HG03342 (cell line): ENCODE measurements around the gene CCDC18.
A peak's percentile ranks its signal among the peaks of the same experiment; 100 is the strongest.
"Not testable (repeated sequence)": the region's sequence is repeated elsewhere in the genome, so short reads cannot be mapped to it uniquely, and the experiment has no call there.

Experiments
- ATAC-seq: cut with Tn5 transposase; IDR thresholded peaks from one replicate; pipeline ENCODE4 v1.9.1; 2021; ENCODE audit warnings: mild to moderate bottlenecking, moderate library complexity; ENCODE audit not compliant: unreplicated experiment

Gene CCDC18

DNA sequence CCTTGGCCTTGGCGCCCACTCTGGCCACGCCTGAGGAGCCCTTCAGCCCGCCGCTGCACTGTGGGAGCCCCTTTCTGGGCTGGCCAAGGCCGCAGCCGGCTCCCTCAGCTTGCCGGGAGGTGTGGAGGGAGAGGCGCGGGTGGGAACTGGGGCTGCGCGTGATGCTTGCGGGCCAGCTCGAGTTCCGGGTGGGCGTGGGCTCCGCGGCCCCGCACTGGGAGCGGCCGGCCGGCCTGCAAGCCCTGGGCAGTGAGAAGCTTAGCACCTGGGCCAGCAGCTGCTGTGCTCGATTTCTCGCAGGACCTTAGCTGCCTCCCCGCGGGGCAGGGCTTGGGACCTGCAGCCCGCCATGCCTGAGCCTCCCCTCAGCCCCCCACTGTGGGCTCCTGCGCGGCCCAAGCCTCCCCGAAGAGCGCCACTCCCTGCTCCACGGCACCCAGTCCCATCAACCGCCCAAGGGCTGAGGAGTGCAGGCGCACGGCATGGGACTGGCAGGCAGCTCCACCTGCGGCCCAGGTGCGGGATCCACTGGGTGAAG is 10.3 kb upstream of the CCDC18 start:
- ATAC-seq = not testable (repeated sequence)

DNA sequence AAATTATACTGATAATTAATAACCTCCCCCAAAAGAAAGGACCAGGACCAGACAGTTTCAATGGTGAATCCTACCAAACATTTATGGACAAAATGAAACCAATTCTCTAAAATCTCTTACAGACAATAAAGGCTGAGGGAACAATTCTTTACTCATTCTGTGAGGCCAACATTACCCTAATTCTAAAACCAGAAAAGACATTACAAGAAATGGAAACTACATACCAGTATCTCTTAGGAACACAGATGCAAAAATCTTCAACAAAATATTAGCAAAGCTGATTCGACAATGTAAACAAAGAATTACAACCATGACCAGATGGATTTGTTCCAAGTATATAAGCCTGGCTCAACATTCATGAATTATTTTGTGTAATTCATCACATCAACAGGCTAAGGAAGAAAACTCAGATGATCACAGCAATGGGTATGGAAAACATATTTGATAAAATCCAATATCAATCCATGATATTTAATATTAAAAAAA is 8.9 kb upstream of the CCDC18 start:
- ATAC-seq = no peak

DNA sequence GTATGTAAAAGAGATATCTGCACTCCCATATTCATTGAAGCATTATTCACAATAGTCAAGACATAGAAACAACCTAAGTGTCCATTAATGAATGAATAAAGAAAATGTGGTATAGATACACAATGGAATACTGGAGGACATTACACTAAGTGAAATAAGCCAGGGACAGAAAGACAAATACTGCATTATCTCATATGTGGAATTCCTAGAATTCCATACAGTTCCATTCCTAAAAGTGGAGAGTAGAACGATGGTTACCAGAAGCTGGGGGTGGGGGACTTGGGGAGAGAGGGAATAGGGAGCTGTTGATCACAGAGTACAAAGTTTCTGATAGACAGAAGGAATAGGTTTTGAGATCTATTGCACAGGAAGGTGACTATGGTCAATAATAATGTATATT is 7.7 kb upstream of the CCDC18 start:
- ATAC-seq = no peak

DNA sequence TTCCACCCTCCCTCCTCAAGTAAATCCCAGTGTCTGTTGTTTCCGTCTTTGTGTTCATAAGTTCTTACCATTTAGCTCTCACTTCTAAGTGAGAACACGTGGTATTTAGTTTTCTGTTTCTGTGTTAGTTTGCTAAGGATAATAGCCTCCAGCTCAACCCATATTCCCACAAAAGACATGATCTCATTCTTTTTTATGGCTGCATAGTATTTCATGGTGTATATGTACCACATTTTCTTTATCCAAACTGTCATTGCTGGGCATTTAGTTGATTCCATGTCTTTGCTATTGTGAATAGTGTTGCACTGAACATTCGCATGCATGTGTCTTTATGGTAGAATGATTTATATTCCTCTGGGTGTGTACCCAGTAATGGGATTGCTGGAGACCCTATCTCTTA is 5.9 kb upstream of the CCDC18 start:
- not testable (repeated sequence) for ATAC-seq

DNA sequence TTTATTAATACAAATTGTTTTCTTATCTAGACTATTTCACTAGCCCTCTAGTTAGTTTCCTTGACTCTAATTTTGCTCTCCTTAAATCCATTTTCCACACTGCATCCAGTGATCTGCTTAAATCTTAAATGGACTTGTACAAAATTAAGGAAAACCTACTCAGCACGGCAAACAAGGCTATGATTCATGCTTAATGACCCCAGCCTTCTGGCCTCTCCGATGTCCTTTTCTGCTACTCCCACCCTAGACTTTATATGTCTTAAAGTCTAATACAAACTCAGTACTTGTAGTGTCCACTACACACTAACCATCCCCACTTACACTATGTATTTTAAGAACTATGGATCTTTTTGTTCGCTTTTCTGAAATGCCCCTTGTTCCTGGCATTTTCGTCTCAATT is 2.5 kb upstream of the CCDC18 start:
- ATAC-seq = no peak

DNA sequence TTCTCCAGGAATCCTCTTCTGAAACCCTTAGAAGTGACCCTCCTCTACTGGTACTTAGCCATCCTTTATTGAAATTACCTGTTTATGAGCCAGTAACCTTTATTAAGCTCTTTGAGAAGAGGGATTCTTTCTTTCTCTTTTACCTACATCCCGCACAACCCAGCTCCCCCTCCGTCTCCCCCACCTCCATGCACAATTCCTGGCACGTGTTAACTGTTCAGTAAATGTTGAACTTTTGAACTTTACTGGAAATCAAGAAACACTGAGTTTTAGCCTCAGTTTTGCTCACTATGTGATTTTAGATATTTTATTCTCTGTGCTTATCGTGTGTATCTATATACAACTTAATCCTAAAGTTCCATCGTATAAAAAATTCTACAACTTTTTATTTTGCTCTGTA is 2.1 kb upstream of the CCDC18 start:
- no peak for ATAC-seq

DNA sequence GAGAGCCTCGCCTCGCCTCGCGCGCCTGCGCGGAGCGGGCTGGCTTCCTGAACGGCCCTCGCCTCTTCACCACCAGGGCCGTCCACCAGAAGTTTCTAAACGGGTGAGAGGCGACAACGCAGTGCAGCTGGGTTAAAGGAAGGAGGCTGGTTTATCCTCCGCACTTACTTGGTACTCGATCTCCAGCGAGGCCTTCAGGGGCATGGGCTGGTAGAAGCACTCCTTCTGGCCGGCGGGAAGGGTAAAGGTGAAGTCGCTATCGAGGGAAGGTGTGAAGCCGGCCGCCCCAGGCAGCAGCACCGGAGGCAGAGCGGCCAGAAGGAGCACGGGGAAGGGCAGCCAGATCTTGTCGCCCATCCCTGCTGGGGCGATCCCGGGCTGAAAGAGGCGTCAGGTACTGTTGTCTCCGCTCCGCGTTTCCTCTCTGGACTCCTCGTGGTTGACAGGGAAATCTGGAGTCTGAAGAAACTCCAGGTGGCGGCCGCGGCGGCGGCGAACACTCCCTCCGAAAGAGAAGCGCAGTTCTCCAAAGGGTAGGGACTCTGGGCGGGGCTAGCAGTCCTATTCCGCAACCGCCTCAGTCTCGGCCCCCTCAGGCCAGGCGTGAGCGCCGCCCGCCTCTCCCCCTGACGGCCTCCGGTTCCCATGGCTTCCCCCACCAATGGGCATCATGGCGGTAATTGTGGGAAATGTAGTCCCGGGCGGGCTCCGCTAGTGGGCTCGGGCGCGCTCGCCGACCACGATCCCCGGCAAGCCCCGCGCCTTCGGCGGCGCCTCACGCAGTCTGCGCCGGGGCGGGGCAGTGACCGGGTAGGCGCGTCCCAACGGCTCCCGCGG is 420 bp upstream of the CCDC18 start, which contains the start of gene TMED5:
TSS of gene TMED5 (minus strand) at position 528 of the 837 bp plus-strand sequence. CDS start at position 357, 171 bp downstream.
- ATAC-seq = peak; percentile 81

DNA sequence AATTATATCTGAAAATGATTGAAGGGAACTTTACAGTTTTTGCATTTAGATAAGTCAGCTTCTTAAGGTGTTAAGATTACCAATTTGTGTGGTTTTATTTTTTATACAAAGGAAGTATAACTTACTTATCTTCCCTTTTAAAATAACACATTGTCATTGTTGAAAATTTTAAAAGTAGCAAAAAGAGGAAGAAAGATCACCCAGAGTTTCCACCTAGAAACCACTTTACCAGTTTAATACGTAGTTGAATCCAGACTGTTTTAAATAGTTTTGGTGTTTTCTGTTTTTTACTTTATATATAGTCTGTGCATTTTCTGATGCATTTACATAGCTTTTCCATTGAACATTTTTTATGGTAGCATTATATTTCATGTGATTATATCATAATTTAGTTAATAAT is 6.1 kb downstream of the CCDC18 start:
- ATAC-seq = no peak

DNA sequence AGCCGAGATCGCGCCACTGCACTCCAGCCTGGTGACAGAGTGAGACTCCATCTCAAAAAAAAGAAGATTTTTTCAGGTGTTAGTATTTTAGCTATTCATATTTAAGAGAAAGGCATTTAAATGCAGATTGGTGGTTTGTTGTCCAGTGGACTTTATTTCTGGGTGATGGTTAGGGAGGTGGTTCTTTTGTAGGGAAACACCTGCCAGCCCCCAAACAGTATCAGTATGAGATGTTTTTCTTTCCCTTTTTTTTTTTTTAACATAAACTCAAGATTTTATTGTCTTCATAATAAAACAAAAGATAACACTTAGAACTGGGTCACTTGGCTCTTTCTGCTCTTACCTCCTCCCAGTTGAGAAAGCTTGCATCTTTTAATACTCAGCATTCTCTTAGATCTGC is 9.9 kb downstream of the CCDC18 start:
- ATAC-seq = no peak

DNA sequence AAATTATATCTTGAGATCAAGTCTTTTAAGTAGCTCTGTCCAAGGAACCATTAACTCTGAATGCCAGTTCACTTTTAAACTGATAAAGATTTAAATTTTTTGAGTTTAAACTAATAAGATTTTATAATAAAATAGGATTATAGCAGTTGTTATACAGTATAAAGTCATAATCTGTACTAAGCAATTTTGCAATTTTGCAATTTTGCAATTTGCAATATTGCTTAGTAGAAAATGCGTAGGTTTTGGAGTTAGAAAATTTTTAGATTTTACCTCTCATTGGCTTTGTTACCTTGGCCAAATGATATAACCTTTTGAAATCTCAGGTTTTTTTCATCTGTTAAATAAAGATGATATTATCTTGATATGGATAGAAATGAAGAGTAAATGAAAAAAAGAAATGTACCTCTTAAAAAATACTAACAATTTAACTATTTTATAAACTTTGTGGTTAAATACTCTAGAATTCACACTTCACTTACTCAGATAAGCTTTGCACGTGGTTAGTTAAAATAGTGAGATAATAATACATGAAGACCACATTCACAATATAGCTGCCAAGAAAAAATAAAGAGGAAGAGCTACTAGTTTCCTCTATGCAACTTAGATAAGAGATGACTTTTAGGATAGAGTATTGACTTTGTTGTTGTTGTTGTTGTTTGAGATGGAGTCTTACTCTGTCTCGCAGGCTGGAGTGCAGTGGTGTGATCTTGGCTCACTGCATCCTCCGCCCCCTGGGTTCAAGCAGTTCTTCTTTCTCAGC is 13.9 kb downstream of the CCDC18 start:
- no peak for ATAC-seq

DNA sequence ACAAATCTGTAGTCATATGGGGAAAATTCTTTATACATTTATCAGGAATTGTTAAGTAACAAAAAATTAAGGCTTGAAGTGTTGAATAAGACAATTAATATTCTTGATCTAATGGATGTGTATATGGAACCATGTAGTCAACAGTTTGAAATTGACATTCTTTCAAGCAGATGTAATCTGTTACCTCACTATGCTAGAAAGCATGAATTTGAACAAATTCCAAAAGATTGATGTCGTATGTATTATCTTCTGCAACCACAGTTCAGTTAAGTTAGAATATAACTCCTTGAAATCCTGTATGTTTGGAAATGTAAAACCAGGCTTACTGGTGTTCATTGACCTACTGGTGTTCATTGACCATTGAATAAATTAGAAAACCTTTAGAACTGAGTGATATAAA is 16.1 kb downstream of the CCDC18 start:
- ATAC-seq = no peak

DNA sequence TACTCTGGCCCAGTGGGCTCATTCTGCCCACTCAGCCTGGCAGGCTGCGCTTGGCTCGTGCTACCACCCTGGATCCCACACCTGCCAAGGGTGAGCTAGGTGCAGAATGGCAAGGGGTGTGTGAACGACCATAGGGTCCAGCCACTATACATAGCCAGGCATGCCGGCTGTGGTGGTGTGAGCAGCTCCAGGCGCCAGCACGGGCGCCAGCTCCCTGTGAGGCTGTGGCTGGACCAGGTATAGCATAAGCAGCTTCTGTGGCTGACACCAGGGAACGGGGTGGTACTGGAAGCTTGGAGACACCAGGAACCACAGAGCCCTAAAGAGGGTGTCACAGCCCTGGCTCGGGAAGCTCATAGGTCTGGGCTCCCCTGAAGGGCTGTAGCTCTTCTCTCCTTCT is 18.6 kb downstream of the CCDC18 start:
- no peak for ATAC-seq

DNA sequence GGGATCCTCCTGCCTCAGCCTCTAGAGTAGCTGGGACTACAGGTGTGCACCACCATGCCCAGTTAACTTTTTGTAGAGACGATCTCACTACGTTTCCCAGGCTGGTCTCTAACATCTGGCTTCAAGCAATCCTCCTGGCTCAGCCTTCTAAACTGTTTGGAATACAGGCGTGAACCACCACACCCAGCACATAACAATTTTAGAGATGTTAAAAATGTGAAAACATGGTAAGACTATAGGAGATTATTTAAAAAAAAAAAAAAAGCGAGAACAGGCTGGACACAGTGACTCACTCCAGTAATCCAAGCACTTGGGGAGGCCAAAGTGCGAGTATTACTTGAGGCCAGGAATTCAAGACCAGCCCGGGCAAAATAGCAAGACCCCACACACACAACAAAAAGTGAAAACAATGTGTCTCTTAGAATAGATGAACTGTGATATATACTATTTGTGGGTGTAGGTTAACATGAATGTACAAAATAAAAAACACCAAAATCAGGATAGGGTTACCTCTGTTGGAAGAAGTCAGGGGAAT is 19.6 kb downstream of the CCDC18 start:
- ATAC-seq = no peak

DNA sequence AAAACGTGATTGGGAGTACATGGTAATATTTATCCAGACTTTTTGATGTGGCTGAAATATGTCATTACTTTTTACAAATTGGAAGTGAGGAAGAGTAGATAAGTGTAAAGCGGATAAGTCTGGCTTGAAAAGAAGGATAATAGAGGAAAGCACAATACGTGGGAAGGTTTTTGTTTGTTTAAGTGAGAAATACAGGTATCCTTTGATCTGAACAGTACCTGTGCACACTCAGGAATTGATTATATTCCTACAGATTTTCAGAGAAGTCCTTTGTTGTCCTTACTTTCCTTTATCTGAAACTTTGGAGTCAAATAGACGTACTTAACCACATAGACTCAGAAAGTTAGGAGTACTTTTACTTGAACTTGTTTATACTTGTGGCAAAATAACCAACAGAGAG is 20.2 kb downstream of the CCDC18 start:
- no peak for ATAC-seq

DNA sequence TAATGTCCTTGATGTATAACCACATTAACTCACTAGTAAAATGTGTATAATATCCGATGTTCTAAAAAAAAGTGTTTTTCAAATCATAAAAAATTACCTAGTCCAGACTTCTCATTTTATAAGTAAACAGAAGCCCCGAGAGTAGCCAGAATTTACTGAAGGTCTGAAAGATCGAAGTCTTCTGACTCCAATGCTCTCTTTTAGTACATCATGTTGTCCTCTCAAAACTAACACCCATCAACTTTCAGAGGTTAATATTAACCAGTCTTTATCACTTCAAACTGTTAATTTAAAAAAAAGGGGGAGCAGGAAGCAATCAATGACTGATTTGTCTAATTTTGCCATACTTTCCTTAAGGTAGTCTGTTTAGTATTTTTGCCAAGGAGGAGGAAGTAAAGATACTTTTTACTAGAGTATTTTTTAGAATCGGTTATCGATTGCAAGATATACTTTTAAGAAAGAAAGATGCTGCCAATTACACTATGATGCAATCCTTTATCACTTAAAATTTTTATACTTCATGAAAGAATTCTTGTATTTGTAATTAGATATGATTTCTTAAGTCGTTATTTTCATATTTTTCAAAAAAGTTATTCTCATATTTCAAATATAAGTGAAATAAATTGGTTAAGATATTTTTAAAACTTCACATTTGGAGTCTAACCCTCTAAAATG is 25.5 kb downstream of the CCDC18 start:
- ATAC-seq = no peak

DNA sequence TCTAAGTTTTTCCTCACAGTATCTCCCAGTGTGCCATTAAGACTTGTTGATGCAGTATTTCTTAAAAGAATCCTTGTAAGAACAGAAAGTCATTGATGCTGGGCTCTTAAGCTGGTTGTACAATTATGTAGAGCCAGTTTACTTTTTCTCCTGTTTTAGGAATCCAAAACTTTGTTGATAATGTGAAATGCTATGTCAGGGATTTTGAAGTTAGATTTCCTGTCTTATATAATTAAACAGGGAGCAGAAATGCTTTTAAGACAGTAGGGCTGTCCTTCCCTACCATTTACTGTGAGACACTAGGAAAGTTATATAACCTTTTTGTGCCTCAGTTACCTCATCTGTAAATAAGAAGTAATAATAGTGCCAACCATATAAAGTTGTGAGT is 26.0 kb downstream of the CCDC18 start:
- ATAC-seq = no peak

DNA sequence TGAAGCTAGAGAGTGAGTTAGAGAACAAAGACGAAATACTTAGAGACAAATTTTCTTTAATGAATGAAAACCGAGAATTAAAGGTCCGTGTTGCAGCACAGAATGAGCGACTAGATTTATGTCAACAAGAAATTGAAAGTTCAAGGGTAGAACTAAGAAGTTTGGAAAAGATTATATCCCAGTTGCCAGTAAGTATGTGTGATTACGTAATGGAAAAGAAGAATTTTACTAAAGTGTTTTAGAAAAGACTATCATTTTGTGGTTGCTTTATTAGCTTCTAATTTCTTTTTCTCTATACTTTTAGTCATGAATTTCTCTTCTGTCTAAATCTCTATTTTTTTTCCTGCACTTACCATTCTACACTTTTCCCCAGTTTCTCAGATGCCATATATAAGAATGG is 26.7 kb downstream of the CCDC18 start:
- ATAC-seq = no peak

DNA sequence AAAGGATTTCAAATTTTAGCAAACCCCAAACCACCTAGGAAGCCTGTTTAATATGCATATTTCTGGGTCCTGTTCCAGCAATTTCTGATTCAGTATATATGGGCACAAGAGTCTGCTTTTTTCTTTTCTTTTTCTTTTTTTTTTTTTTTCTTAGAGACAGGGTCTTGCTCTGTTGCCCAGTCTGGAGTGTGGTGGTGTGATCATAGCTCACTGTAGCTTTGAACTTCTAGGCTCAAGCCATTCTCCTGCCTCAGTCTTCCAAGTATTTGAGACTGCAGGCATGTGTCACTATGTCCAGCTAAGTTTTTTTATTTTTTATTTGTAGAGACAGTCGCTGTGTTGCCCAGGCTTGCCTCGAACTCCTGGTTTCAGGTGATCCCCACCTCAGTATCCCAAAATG is 34.8 kb downstream of the CCDC18 start:
- no peak for ATAC-seq

DNA sequence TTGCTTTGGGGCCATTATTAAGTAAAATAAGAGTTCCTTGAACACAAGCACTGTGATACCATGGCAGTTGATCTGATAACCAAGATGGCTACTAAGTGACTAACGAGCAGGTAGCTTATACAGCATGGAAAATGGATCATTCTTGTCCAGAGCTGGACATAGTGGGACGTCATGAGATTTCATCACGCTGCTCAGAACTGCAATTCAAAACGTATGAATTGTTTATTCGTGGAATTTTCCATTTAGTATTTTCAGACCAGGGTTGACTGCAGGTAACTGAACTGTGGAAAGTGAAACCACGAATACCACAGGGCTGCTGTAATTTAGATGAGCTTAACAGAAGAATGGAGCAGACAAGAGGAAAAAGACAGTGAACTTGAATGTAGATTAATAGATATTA is 38.9 kb downstream of the CCDC18 start:
- ATAC-seq = no peak

DNA sequence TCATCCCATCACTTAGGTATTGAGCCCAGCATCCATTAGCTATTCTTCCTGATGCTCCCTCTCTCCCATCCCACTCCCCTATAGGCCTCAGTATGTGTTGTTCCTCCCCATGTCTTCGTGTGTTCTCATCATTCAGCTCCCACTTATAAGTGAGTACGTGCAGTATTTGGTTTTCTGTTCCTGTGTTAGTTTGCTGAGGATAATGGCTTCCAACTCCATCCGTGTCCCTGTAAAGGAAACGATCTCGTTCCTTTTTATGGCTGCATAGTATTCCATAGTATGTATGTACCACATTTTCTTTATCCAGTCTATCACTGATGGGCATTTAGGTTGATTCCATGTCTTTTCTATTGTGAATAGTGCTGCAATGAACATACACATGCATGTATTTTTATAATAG is 40.2 kb downstream of the CCDC18 start:
- ATAC-seq = not testable (repeated sequence)

DNA sequence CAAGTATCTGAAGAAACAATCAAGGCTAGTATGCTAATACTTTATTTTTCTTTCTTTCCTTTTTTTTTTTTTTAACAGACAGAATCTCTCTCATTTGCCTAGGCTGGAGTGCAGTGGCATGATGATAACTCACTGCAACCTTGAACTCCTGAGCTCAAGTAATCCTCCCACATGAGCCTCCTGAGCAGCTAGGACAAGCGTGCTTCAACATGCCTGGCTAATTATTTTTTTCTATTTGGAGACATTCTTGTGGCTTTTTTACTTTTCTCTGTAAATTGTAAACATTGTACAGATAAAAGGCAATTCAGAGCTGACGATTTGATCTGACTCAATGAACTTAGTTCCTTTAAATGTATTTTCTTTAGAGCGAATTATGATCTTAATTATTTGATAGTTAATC is 41.4 kb downstream of the CCDC18 start:
- no peak for ATAC-seq
